Neural cell (in vitro differentiated cells): ENCODE data around the gene LNX1. TPM values are rescaled to one million over a fixed set of nuclear protein-coding genes. Genes with fewer than 3 reads are reported as not detected.

Experiments used
- H2AFZ ChIP-seq: fragments of 200-600, 300-800 bp; sonication (generic), shearing (Covaris generic); 2 replicates; pipeline ENCODE4 v1.6.0; 2014; ENCODE audit warnings: low read depth, mild to moderate bottlenecking, antibody characterized with exemption, low read length, moderate library complexity
- H3F3A ChIP-seq: fragments of 200-600 bp; shearing (Covaris generic); 2 replicates; pipeline ENCODE4 v1.6.1; 2016; ENCODE audit warnings: mild to moderate bottlenecking, moderate library complexity, mixed read lengths, antibody characterized with exemption, low read length; ENCODE audit not compliant: insufficient read depth, poor library complexity, severe bottlenecking
- H3K27ac ChIP-seq: fragments of 200-600, 300-800 bp; sonication (generic), shearing (Covaris generic); 2 replicates; pipeline ENCODE4 v1.5.1; 2014; ENCODE audit warnings: mild to moderate bottlenecking, low read length, moderate library complexity
- H3K27me3 ChIP-seq: fragments of 300-800, 200-600 bp; sonication (generic), shearing (Covaris generic); 2 replicates; pipeline ENCODE4 v1.6.0; 2014; ENCODE audit warnings: mild to moderate bottlenecking, low read depth, low read length, moderate library complexity; ENCODE audit not compliant: insufficient read depth
- H3K36me3 ChIP-seq: fragments of 300-800, 200-600 bp; sonication (generic), shearing (Covaris generic); 2 replicates; pipeline ENCODE4 v1.5.1; 2014; ENCODE audit warnings: mild to moderate bottlenecking, antibody characterized with exemption, low read length, moderate library complexity; ENCODE audit not compliant: insufficient read depth
- H3K4me2 ChIP-seq: fragments of 300-800, 200-600 bp; sonication (generic), shearing (Covaris generic); 2 replicates; pipeline ENCODE4 v1.6.0; 2014; ENCODE audit warnings: mild to moderate bottlenecking, low read length
- H3K4me3 ChIP-seq: fragments of 300-800, 200-600 bp; sonication (generic), shearing (Covaris generic); 2 replicates; pipeline ENCODE4 v1.5.1; 2014; ENCODE audit warnings: mild to moderate bottlenecking, low read length, moderate library complexity
- H3K79me2 ChIP-seq: fragments of 200-600 bp; shearing (Covaris generic); replicated peaks from 2 replicates; pipeline ENCODE4 v1.6.0; 2014; ENCODE audit warnings: mild to moderate bottlenecking, low read length, moderate library complexity; ENCODE audit not compliant: insufficient read depth
- H3K9ac ChIP-seq: fragments of 300-800, 200-600 bp; sonication (generic), shearing (Covaris generic); 2 replicates; pipeline ENCODE4 v1.6.1; 2016; ENCODE audit warnings: mild to moderate bottlenecking, low read length, mixed read lengths
- H3K9me2 ChIP-seq: fragments of 200-600 bp; shearing (Covaris generic); 2 replicates; pipeline ENCODE4 v1.6.1; 2016; ENCODE audit warnings: mild to moderate bottlenecking, low read length, mixed read lengths; ENCODE audit not compliant: insufficient read depth
- H3K9me3 ChIP-seq: fragments of 200-600, 300-800 bp; sonication (generic), shearing (Covaris generic); 2 replicates; pipeline ENCODE4 v1.6.1; 2016; ENCODE audit warnings: mild to moderate bottlenecking, mixed run types, low read length, moderate library complexity, mixed read lengths
- H4K20me1 ChIP-seq: fragments of 200-600 bp; shearing (Covaris generic); 2 replicates; pipeline ENCODE4 v1.6.1; 2016; ENCODE audit warnings: mild to moderate bottlenecking, mixed run types; ENCODE audit not compliant: insufficient read depth
- EP300 ChIP-seq: fragments of 450-650 bp; conservative IDR thresholded peaks from 2 replicates; pipeline ENCODE4 v1.6.1; 2014; ENCODE audit warnings: antibody characterized with exemption, mild to moderate bottlenecking, moderate library complexity; ENCODE audit not compliant: poor library complexity, severe bottlenecking
- EZH2 ChIP-seq: fragments of 200-600, 300-800 bp; shearing (Covaris generic), sonication (generic); IDR thresholded peaks from 2 replicates; pipeline ENCODE4 v1.6.1; 2014; ENCODE audit warnings: antibody characterized with exemption, low read length, borderline replicate concordance, mild to moderate bottlenecking; ENCODE audit not compliant: insufficient read depth, poor library complexity, severe bottlenecking
- MXI1 ChIP-seq: fragments of 450-650 bp; conservative IDR thresholded peaks from 2 replicates; pipeline ENCODE4 v1.6.1; 2014; ENCODE audit warnings: antibody characterized with exemption, mild to moderate bottlenecking; ENCODE audit not compliant: poor library complexity, severe bottlenecking
- POLR2AphosphoS5 ChIP-seq: IDR thresholded peaks from 2 replicates; pipeline ENCODE4 v1.6.1; 2012
- RAD21 ChIP-seq: fragments of 450-650 bp; conservative IDR thresholded peaks from 2 replicates; pipeline ENCODE4 v1.6.1; 2014; ENCODE audit warnings: antibody characterized with exemption, mild to moderate bottlenecking, moderate library complexity
- SMC3 ChIP-seq: fragments of 450-650 bp; conservative IDR thresholded peaks from 2 replicates; pipeline ENCODE4 v1.6.1; 2014; ENCODE audit warnings: antibody characterized with exemption, mild to moderate bottlenecking, moderate library complexity; ENCODE audit not compliant: poor library complexity
- TAF1 ChIP-seq: IDR thresholded peaks from 2 replicates; pipeline ENCODE4 v1.6.1; 2012; ENCODE audit warnings: low read depth
- polyA plus RNA-seq: library from polyadenylated mRNA; depleted of rRNA; stranded (reverse); fragments of >200 nt; gene quantifications from 2 replicates; pipeline ENCODE4 v1.2.3, GENCODE V29; 2014
- TF ChIP-seq, protein P1 (sequence below): fragments of 450-650 bp; IDR thresholded peaks from 2 replicates; pipeline ENCODE4 v1.5.1; 2014; ENCODE audit warnings: antibody characterized with exemption, mild to moderate bottlenecking, moderate library complexity; ENCODE audit not compliant: poor library complexity, severe bottlenecking
- TF ChIP-seq, protein P2 (sequence below): IDR thresholded peaks from 2 replicates; pipeline ENCODE4 v1.6.1; 2012; ENCODE audit warnings: borderline replicate concordance

LNX1 gene
- polyA plus RNA-seq, 1 donor from 2014 or later = 3.4 TPM

DNA sequence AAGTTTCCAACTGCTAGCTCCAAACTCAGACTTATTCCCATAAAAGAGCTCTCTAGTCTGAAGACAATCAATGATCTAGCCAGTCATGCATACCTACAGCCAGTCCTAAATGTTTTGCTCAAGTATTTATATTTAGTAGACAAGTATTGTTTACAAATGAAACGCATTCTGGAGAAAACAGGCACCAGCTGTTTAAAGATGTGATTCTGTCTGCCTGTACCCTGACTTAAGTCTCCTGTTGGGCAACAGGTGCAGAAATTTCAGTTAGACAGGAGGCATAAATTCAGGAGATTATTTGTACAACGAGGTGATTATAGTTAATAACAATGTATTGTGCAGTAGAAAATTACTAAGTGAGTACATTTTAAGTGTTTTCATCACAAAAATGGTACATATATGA is 28.9 kb downstream of the LNX1 start:
- H3K36me3 ChIP-seq = no peaks in the 10 kb centered on the region
- no peaks in the 10 kb centered on the region for H3F3A ChIP-seq
- H3K4me2 ChIP-seq = no peak overlapping the region
- H3K9me2 ChIP-seq = no peaks in the 10 kb centered on the region
- H3K4me3 ChIP-seq = no peak overlapping the region
- no peaks in the 10 kb centered on the region for H3K27me3 ChIP-seq
- no peak overlapping the region for H2AFZ ChIP-seq
- H3K9ac ChIP-seq = no peak overlapping the region
- H4K20me1 ChIP-seq = no peaks in the 10 kb centered on the region
- H3K9me3 ChIP-seq = no peaks in the 10 kb centered on the region
- TF ChIP-seq, protein P1, sequence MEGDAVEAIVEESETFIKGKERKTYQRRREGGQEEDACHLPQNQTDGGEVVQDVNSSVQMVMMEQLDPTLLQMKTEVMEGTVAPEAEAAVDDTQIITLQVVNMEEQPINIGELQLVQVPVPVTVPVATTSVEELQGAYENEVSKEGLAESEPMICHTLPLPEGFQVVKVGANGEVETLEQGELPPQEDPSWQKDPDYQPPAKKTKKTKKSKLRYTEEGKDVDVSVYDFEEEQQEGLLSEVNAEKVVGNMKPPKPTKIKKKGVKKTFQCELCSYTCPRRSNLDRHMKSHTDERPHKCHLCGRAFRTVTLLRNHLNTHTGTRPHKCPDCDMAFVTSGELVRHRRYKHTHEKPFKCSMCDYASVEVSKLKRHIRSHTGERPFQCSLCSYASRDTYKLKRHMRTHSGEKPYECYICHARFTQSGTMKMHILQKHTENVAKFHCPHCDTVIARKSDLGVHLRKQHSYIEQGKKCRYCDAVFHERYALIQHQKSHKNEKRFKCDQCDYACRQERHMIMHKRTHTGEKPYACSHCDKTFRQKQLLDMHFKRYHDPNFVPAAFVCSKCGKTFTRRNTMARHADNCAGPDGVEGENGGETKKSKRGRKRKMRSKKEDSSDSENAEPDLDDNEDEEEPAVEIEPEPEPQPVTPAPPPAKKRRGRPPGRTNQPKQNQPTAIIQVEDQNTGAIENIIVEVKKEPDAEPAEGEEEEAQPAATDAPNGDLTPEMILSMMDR = no peak
- TF ChIP-seq TAF1 (no peak), EZH2 (no peak)
- TF ChIP-seq, protein P2, sequence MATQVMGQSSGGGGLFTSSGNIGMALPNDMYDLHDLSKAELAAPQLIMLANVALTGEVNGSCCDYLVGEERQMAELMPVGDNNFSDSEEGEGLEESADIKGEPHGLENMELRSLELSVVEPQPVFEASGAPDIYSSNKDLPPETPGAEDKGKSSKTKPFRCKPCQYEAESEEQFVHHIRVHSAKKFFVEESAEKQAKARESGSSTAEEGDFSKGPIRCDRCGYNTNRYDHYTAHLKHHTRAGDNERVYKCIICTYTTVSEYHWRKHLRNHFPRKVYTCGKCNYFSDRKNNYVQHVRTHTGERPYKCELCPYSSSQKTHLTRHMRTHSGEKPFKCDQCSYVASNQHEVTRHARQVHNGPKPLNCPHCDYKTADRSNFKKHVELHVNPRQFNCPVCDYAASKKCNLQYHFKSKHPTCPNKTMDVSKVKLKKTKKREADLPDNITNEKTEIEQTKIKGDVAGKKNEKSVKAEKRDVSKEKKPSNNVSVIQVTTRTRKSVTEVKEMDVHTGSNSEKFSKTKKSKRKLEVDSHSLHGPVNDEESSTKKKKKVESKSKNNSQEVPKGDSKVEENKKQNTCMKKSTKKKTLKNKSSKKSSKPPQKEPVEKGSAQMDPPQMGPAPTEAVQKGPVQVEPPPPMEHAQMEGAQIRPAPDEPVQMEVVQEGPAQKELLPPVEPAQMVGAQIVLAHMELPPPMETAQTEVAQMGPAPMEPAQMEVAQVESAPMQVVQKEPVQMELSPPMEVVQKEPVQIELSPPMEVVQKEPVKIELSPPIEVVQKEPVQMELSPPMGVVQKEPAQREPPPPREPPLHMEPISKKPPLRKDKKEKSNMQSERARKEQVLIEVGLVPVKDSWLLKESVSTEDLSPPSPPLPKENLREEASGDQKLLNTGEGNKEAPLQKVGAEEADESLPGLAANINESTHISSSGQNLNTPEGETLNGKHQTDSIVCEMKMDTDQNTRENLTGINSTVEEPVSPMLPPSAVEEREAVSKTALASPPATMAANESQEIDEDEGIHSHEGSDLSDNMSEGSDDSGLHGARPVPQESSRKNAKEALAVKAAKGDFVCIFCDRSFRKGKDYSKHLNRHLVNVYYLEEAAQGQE = no peak
- H3K27ac ChIP-seq = no peak overlapping the region
- H3K79me2 ChIP-seq = no peaks in the 10 kb centered on the region

GRCh38 chr4:53559021-53559620 is 32.2 kb downstream of the LNX1 start:
- Histone ChIP-seq H3K79me2 (no peaks in the 10 kb centered on the region), H3K9ac (no peak overlapping the region), H3K9me3 (no peaks in the 10 kb centered on the region), H3K27ac (peak overlapping the region; percentile 85), H3K4me2 (no peak overlapping the region), H3K9me2 (no peaks in the 10 kb centered on the region), H2AFZ (no peak overlapping the region), H3K27me3 (no peaks in the 10 kb centered on the region), H3K36me3 (no peaks in the 10 kb centered on the region), H4K20me1 (no peaks in the 10 kb centered on the region), H3F3A (no peaks in the 10 kb centered on the region), H3K4me3 (peak overlapping the region; percentile 51)
- TF ChIP-seq, protein P2 = no peak
- TF ChIP-seq, protein P1 = no peak
- no peak for TF ChIP-seq EP300
- TF ChIP-seq EZH2 = no peak
- TF ChIP-seq TAF1 = no peak
- no peak for TF ChIP-seq RAD21
- TF ChIP-seq POLR2AphosphoS5 = no peak
- TF ChIP-seq MXI1 = no peak
- no peak for TF ChIP-seq SMC3
